ENCODE data around the gene JAML.
A peak's percentile ranks its signal among the peaks of the same experiment; 100 is the strongest.

The JAML gene

DNA sequence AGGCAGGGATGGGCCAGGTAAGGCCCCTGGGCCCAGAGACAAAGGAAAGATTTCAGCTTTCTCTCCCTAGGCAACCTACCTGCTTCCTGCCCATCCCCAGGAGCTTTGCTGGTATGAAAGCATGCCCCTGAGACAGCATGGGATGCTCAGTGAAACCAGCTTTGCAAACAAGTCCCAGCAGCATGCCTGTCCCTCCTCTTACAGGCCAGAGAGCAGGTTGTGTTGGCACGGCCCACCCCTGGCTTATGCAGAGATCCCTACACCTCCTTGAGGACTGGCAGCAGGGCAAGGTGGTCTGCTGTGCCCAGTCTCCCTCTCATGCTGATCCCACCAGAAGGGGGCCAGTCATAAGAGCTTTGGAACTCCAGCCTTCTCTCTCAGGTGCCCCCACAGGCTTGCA, 75.3 kb downstream of the JAML start:
- DNase-seq (ENCODE audit: extremely low read depth in 1 of 2, low read depth in 1 of 2), result no peak

DNA sequence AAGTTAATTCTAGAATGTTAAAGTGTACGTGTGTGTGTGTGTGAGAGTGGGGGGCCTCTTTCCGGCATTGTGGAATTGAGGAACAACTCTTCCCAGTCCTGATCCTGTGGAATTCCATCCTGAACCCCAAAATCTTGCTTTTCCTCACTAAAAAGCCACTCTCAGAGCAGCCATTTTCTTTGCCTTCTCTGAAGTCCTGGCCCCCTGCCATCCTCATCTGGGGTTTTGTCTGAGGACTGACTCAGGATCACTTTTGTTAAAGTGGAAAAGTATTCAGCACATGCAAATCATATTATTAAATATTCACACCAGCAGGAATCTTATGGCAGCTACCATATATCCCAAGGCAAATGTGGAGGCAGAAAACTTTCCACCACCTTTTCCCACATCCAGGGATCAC, 76.0 kb downstream of the JAML start:
- DNase-seq (ENCODE audit: extremely low read depth in 1 of 2, low read depth in 1 of 2), result no peak

DNA sequence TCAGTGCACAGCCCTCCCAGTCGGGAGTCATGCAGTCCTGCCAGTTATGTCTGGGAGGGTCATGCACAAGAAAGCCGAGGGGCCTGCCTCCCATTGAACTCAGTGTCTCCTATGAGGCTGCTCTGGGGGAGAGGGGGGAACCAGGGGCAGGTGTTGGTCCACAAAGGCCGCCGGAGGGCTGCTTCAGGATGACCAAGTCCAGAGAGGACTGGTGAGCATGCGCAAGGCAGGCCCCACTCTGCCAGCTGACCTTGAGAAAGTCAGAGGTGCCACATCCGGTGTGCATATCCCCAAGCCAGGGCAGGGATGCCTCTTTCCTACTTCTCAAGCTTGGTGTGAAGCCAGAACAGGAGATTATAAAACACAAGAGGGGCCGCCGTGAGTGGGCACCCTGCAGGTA, 76.6 kb downstream of the JAML start:
- DNase-seq (ENCODE audit: extremely low read depth in 1 of 2, low read depth in 1 of 2), result no peak

DNA sequence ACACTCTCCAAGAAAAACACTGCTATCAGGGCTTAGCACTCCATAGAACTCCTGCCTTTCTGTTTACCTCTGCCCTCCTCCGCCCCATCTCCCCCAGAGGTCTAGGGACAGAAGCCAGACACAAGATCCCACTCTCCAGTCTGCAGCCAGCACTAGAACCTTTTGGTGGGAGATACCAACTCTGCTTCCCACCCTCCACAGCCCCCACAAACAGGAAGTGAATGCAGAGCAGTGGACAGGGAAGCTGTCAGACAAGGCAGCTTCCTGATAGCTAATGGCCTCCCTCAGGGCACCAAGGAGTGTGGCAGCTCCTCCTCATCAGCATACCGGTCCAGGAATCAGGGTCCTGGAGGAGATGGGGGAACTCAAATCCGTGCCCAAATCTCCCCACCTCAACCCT, 77.3 kb downstream of the JAML start:
- no peak for DNase-seq (ENCODE audit: extremely low read depth in 1 of 2, low read depth in 1 of 2)

DNA sequence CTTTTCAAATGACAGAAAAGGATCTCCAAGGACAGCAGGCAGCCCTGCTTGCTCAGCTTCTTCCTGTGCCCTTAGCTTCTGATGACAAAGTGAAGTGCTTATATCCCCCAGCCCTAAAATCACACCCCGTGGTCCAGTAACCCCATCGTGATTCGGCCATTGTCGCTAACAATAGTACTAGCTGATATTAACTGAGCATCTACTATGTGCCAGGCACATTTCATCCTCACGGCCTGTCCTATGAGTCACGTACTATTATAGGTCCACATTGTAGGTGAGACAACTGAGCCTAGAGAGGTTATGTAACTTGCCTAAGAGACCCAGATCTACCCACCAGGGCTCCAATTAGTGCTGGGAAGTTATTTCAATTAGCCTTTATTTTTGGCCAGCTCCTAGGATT, 78.3 kb downstream of the JAML start:
- no peak for DNase-seq (ENCODE audit: extremely low read depth in 1 of 2, low read depth in 1 of 2)

- DNase-seq (ENCODE audit: extremely low read depth in 1 of 2, low read depth in 1 of 2), result peak; percentile 62 to 74
These were observed 79.3 kb downstream of the JAML start for GRCh38 chr11:118145285-118146227.

DNA sequence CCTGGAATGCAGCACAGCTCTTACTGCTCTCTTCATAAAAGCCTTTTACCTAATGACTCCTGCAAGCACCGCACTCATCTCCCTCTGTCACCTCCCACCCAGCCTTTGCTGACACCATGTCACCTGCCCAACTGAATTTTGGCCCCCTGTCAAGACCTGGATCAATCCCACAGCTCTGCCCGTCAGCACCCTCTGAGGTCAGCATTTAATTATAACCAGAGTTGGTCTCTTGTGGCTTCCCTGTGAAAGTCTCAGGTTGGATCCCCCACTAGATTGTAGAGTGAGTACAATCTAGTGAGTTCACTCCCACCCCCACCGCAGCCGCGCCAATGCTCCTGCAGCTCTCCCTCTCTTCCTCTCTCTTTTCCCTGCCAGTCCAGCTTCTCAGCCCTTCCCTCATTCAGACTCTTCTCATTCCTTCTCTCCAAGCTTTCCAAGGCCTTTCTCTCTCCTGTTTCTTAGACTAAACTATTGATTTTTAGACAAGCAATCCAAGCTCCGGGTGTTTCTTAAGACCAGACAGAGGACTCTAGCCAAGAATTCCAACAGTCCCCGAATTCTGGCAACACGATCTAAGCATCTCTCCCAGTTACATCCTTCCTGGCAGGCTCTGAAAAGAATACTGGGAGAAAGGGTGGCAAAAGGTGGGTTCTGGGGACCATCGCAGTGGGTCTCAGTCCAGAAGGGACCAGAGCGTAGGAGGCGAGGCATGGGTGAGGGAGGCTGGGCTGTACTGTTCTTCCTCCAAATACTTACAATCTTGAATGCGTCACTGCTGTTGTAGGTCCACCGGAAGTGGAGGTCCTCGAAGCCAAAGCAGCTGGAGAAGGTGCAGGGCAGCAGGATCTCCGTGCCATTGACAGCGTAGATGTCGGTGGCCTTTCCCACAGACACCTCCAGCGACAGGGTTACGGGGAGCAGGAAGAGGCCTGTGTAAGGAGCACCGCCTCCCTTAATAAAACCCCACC, 80.2 kb downstream of the JAML start:
- DNase-seq (ENCODE audit: extremely low read depth in 1 of 2, low read depth in 1 of 2), result no peak

All from activated CD8-positive, alpha-beta memory T cell treated with anti-CD3 and anti-CD28 coated beads for 1 hour (primary cell).